ENCODE results near the gene PDE6D.
"Not testable (repeated sequence)": the region's sequence is repeated elsewhere in the genome, so short reads cannot be mapped to it uniquely, and the experiment has no call there.

The PDE6D gene

GRCh38 chr2:231769170-231770136 lies 11.6 kb downstream of the PDE6D start:
- no peak for DNase-seq

GRCh38 chr2:231765496-231765929 lies 15.6 kb downstream of the PDE6D start:
- DNase-seq: no peak

DNA sequence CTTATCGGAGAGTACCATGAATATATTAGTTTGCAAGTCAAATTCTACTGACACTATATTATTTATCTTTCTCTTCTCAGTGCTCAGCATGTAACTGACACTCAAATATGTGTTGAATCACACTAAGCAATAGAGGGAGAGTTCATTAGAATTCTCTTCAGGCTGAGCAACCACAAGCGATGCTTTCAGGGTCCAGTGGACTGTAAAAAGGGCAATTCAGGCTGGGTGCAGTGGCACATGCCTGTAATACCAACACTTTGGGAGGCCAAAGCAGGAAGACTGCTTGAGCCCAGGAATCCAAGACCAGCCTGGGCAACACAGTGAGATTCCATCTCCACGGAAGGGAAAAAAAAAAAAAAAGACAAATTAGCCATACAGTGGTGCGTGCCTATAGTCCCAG lies 16.3 kb downstream of the PDE6D start:
- DNase-seq: no peak

GRCh38 chr2:231764124-231764523 lies 17.0 kb downstream of the PDE6D start:
- no peak for DNase-seq

- no peak for DNase-seq
These were observed 19.3 kb downstream of the PDE6D start for GRCh38 chr2:231761735-231762134.

DNA sequence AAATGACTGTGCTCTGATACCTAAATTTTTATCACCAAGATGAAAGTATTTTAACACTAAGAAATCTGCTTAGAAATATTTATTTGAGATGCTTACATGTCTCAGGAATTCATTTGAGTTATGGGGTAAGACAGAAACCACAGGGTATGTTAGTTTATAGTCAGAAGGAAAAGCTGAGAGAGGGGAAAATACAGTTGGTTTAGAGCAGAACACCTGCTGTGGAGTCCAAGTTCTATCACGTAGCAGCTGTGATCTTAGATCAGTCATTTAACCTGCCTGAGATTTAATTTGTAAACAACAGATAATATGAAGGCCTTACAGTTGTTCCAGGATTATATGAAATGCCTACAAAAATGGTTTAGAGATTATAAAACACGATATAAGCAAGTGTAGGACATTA lies 29.0 kb downstream of the PDE6D start:
- no peak for DNase-seq

DNA sequence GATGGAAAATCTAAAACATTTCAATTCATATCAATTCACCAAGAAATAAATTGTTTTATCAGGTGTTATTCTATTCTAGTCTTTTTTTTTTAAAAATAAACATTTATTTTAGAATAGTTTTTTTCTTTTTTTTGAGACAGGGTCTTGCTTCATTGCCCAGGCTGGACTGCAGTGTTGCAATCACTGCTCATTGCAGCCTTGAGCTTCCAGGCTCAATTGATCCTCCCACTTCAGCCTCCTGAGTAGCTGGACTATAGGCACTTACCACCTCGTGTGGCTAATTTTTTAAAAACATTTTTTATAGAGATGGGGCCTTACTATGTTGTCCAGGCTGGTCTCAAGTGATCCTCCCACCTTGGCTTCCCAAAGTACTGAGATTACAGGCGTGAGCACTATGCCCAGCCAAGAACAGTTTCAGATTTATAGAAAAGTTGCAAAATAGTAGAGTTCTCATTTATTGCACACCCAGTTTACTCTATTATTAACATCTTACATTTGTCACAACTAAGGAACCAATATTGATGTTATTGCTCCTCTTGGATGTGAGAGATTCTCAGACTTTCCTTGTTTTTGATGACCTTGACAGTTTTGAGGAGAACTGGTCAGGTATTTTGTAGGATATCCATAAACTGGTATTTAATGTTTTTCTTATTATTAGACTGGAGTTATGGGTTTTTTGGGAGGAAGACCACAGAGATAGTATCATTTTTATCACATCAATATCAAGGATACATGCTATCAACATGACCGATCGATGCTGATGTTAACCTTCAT lies 29.9 kb downstream of the PDE6D start:
- DNase-seq: no peak

- not testable (repeated sequence) for DNase-seq
These were observed 32.1 kb downstream of the PDE6D start for GRCh38 chr2:231749016-231749415.

DNA sequence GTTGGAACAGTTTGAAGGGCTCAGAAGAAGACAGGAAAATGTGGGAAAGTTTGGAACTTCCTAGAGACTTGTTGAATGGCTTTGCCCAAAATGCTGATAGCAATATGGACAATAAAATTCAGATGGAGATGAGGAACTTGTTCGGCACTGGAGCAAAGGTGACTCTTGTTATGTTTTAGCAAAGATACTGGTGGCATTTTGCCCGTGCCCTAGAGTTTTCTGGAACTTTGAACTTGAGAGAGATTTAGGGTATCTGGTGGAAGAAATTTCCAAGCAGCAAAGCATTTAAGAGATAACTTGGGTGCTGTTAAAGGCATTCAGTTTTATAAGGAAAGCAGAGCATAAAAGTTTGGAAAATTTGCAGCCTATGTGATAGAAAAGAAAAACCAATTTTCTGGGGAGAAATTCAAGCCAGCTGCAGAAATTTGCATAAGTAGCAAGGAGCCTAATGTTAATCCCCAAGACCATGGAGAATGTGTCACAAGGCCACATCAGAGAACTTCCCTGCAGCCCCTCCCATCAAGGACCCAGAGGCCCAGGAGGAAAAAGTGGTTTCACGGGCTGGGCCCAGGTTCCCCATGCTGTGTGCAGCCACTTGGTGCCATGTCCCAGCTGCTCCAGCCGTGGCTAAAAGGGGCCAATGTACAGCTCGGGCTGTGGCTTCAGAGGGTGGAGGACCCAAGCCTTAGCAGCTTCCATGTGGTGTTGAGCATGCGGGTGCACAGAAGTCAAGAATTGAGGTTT lies 32.8 kb downstream of the PDE6D start:
- DNase-seq: not testable (repeated sequence)

- no peak for DNase-seq
These were observed 35.6 kb downstream of the PDE6D start for GRCh38 chr2:231745303-231746038.

GRCh38 chr2:231743376-231744116 lies 37.5 kb downstream of the PDE6D start:
- DNase-seq: no peak

GRCh38 chr2:231737761-231738160 lies 43.3 kb downstream of the PDE6D start:
- no peak for DNase-seq

- no peak for DNase-seq
These were observed 48.5 kb downstream of the PDE6D start for GRCh38 chr2:231732604-231733003.

DNA sequence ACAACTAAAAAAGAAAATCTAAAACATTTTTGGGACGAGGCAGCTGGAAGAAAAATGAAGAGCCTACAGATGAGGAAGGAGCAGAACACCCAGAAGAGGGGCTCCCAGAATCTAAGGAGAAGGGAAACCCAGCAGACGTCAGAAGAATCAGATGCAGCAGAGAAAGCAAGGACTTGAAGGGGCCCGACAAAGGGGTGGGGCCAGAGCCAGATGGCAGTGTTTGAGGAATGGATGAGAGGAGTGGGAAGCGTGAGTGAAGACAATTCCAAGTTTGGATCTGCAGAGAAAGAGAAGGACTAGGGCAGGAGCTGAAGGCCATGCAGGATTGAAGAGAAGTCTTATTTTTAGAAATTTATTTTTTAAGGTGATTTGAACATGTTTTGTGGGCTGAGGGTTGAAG lies 53.5 kb downstream of the PDE6D start:
- no peak for DNase-seq

DNA sequence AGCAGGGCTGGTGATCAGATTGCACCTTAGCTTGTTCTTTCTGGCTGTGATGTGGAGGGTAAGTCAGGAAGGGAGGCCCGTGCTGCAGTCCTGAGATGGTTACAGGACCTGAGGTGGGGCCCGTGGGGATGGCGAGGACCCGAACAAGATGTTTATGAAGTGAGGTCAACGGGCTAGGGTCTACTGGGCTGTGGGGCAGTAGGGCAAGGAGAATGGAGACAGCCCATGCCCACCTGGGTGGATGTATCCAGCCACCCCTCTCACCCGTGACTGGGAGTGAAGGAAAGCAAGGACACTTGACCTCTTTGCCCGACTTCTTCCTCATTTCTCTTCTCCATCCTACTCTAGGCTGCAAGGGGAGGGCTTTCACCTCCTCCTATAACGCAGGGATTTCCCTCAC lies 54.8 kb downstream of the PDE6D start:
- DNase-seq: no peak

DNA sequence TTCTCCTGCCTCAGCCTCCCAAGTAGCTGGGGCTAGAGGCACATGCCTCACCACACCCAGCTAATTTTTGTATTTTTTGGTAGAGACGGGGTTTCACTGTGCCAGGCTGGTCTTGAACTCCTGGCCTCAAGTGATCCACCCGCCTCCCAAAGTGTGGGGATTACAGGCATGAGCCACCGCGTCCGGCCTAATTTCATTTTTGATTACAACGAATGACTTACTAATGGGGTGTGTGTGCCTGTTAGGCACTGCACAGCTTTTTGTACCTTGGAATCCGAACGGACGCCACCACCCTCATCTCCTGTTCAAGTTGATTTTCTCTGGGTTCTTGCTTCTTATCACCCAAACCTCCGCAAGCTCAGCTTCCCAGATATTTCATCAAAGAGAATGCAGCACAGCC lies 55.6 kb downstream of the PDE6D start:
- no peak for DNase-seq

DNA sequence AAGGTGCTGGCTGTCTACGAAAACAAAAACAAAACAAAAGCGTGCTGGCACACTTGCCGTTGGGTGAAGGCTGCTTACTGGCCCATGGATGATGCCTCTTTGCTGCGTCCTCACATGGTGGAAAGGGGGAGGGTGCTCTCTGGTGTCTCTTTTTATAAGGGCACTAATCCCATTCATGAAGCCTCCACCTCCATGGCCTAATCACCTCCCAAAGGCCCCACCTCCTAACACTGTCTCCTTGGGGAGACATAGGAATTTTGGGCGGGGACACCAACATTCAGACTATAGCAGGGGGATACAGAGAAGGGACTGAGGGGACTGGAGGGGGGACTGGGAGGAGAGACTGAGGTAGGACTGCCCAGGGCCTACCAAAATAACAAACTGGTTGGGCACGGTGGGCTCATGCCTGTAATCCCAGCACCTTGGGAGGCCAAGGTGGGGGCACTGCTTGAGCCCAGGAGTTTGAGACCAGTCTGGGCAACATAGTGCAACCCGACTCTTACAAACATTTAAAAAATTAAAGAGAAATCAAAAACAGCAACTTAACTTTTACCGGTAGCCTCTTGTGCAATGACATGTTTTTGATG lies 58.3 kb downstream of the PDE6D start:
- no peak for DNase-seq

- DNase-seq: no peak
These were observed 59.8 kb downstream of the PDE6D start for GRCh38 chr2:231720987-231721966.

- DNase-seq: no peak
These were observed 60.6 kb downstream of the PDE6D start for GRCh38 chr2:231720292-231720986.
